Measurements from ENCODE around the gene KNG1. TPM values are rescaled to one million over a fixed set of nuclear protein-coding genes. Genes with fewer than 3 reads are reported as not detected.
A peak's percentile ranks its signal among the peaks of the same experiment; 100 is the strongest.

KNG1 gene
- total RNA-seq, 1 donor from 2014 or later, result not detected

- Histone ChIP-seq H3K4me3 (ENCODE audit: low read depth, low read length) (no peak overlapping the region), H3K36me3 (ENCODE audit: control insufficient read depth, insufficient read depth, low read length) (no peaks in the 10 kb centered on the region), H3K27me3 (ENCODE audit: control insufficient read depth, insufficient read depth, low read length) (no peaks in the 10 kb centered on the region)
- DNase-seq (ENCODE audit: low read depth), result no peak
- TF ChIP-seq CTCF (IDR thresholded peaks at IDR 0.05; ENCODE audit: insufficient read depth, low read length, poor library complexity, severe bottlenecking), result no peak
Observed at GRCh38 chr3:186724911-186725310, 7.8 kb downstream of the KNG1 start.

GRCh38 chr3:186732169-186732766 is 15.1 kb downstream of the KNG1 start:
- TF ChIP-seq CTCF (IDR thresholded peaks at IDR 0.05; ENCODE audit: insufficient read depth, low read length, poor library complexity, severe bottlenecking), result no peak
- H3K4me3 ChIP-seq (ENCODE audit: low read depth, low read length), result no peak overlapping the region

GRCh38 chr3:186742618-186743380 is 25.6 kb downstream of the KNG1 start:
- no peak overlapping the region for H3K4me3 ChIP-seq (ENCODE audit: low read depth, low read length)
- H3K36me3 ChIP-seq (ENCODE audit: control insufficient read depth, insufficient read depth, low read length), result no peaks in the 10 kb centered on the region
- TF ChIP-seq CTCF (IDR thresholded peaks at IDR 0.05; ENCODE audit: insufficient read depth, low read length, poor library complexity, severe bottlenecking), result no peak
- no peak for DNase-seq (ENCODE audit: low read depth)
- H3K27me3 ChIP-seq (ENCODE audit: control insufficient read depth, insufficient read depth, low read length), result no peaks in the 10 kb centered on the region

More at GRCh38 chr3:186732169-186732766, 15.1 kb downstream of the KNG1 start:
- H3K27me3 ChIP-seq (ENCODE audit: control insufficient read depth, insufficient read depth, low read length), result no peaks in the 10 kb centered on the region
- no peaks in the 10 kb centered on the region for H3K36me3 ChIP-seq (ENCODE audit: control insufficient read depth, insufficient read depth, low read length)
- DNase-seq (ENCODE audit: low read depth), result no peak

GRCh38 chr3:186743666-186744065 is 26.5 kb downstream of the KNG1 start:
- Histone ChIP-seq H3K4me3 (ENCODE audit: low read depth, low read length) (no peak overlapping the region), H3K27me3 (ENCODE audit: control insufficient read depth, insufficient read depth, low read length) (no peaks in the 10 kb centered on the region), H3K36me3 (ENCODE audit: control insufficient read depth, insufficient read depth, low read length) (no peaks in the 10 kb centered on the region)
- DNase-seq (ENCODE audit: low read depth), result no peak
- no peak for TF ChIP-seq CTCF (IDR thresholded peaks at IDR 0.05; ENCODE audit: insufficient read depth, low read length, poor library complexity, severe bottlenecking)

- Histone ChIP-seq H3K4me3 (ENCODE audit: low read depth, low read length) (no peak overlapping the region), H3K27me3 (ENCODE audit: control insufficient read depth, insufficient read depth, low read length) (no peaks in the 10 kb centered on the region), H3K36me3 (ENCODE audit: control insufficient read depth, insufficient read depth, low read length) (no peaks in the 10 kb centered on the region)
- peak; percentile 34 for DNase-seq (ENCODE audit: low read depth)
- no peak for TF ChIP-seq CTCF (IDR thresholded peaks at IDR 0.05; ENCODE audit: insufficient read depth, low read length, poor library complexity, severe bottlenecking)
Observed at GRCh38 chr3:186746008-186746407, 28.8 kb downstream of the KNG1 start.
